GM12875 (cell line): Measurements from ENCODE around the gene SNAP23.

ENCODE experiments used
- H3K4me3 ChIP-seq: one replicate; pipeline ENCODE4 v1.5.1; 2011; ENCODE audit warnings: low read depth, low read length, control low read depth
- TF ChIP-seq, protein P1 (sequence below): IDR thresholded peaks from 2 replicates; pipeline ENCODE4 v1.5.1; 2011; ENCODE audit warnings: low read depth, mild to moderate bottlenecking, control low read depth, inconsistent platforms, low read length, moderate library complexity, borderline replicate concordance; ENCODE audit not compliant: insufficient read depth

Gene SNAP23

GRCh38 chr15:42581272-42581730 is 85.9 kb downstream of the SNAP23 start:
- TF ChIP-seq, protein P1, sequence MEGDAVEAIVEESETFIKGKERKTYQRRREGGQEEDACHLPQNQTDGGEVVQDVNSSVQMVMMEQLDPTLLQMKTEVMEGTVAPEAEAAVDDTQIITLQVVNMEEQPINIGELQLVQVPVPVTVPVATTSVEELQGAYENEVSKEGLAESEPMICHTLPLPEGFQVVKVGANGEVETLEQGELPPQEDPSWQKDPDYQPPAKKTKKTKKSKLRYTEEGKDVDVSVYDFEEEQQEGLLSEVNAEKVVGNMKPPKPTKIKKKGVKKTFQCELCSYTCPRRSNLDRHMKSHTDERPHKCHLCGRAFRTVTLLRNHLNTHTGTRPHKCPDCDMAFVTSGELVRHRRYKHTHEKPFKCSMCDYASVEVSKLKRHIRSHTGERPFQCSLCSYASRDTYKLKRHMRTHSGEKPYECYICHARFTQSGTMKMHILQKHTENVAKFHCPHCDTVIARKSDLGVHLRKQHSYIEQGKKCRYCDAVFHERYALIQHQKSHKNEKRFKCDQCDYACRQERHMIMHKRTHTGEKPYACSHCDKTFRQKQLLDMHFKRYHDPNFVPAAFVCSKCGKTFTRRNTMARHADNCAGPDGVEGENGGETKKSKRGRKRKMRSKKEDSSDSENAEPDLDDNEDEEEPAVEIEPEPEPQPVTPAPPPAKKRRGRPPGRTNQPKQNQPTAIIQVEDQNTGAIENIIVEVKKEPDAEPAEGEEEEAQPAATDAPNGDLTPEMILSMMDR = no peak

More at GRCh38 chr15:42581272-42581730, 85.9 kb downstream of the SNAP23 start:
- H3K4me3 ChIP-seq = peak overlapping the region; percentile 52
